ENCODE results near the gene MAP4K4.

GRCh38 chr2:101820519-101820918 is 123.0 kb downstream of the MAP4K4 start:
- TF ChIP-seq CTCF (IDR thresholded peaks at IDR 0.05; ENCODE audit: poor library complexity) (no peak), EZH2 (IDR thresholded peaks at IDR 0.05; ENCODE audit: borderline replicate concordance) (no peak), EZH2phosphoT487 (IDR thresholded peaks at IDR 0.05; ENCODE audit: low read depth, severe bottlenecking, unreplicated experiment) (no peak)
